Transverse colon (tissue), 4 donors: Measurements from ENCODE around the gene ANKS1B. TPM values are rescaled to one million over a fixed set of nuclear protein-coding genes. Genes with fewer than 3 reads are reported as not detected.

Experiments
- DNase-seq: peaks from one replicate; pipeline ENCODE4 v3.0.0-alpha.2; 2019
- H3K27ac ChIP-seq, 4 donors: fragments of 200-600 bp; sonication (generic); 2 replicates each; pipeline ENCODE4 v1.5.1; 2016 to 2018; ENCODE audit warnings: inconsistent platforms in 4 of 4
- H3K27me3 ChIP-seq: fragments of 200-600 bp; sonication (generic); 2 replicates; pipeline ENCODE4 v1.5.1; 2017; ENCODE audit warnings: inconsistent platforms
- H3K36me3 ChIP-seq, 4 donors: fragments of 200-600 bp; sonication (generic); 2 replicates each; pipeline ENCODE4 v1.5.1; 2017 to 2019; ENCODE audit warnings: inconsistent platforms in 4 of 4
- H3K4me1 ChIP-seq, 4 donors: fragments of 200-600 bp; sonication (generic); 2 replicates each; pipeline ENCODE4 v1.5.1; 2017 to 2020; ENCODE audit warnings: inconsistent platforms in 4 of 4
- H3K4me3 ChIP-seq, 4 donors: fragments of 200-600 bp; sonication (generic); 1 replicate in 1 of 4; 2 replicates in 3 of 4; pipeline versions ENCODE4 v1.5.1 to v1.6.1; 2017 to 2019; ENCODE audit warnings: inconsistent platforms in 4 of 4
- H3K9me3 ChIP-seq, 2 donors: fragments of 200-600 bp; sonication (generic); 2 replicates each; pipeline ENCODE4 v1.5.1; 2017 to 2019; ENCODE audit warnings: inconsistent platforms in 2 of 2
- EP300 ChIP-seq: sonication (generic); formaldehyde crosslinking; IDR thresholded peaks from one replicate; pipeline ENCODE4 v1.6.1; 2017; ENCODE audit warnings: antibody characterized with exemption, low read depth
- POLR2A ChIP-seq: fragments of 450-650 bp; IDR thresholded peaks from one replicate; pipeline ENCODE4 v1.6.1; 2016; ENCODE audit warnings: antibody characterized with exemption, mild to moderate bottlenecking, moderate library complexity
- POLR2AphosphoS5 ChIP-seq, 3 donors: sonication (generic); formaldehyde crosslinking; IDR thresholded peaks; one replicate each; pipeline ENCODE4 v1.6.1; 2016; ENCODE audit warnings: antibody characterized with exemption in 3 of 3
- WGBS, 2 donors: methylation state at CpG; one replicate each; pipeline ENCODE4 v1.1.5; 2018; ENCODE audit warnings: low coverage in 1 of 2; 5-methylcytosine and 5-hydroxymethylcytosine counted together
- in situ Hi-C, 4 donors: fragments of 200-750 bp; cut with MboI; loops; one replicate each; pipeline versions ENCODE4 v1.15.0 to v1.15.1; 2017; ENCODE audit warnings: low sequenced_read_pairs in 3 of 4, low pct_ligation_motif_present in 1 of 4, low pct_unique_long_range_greater_than_20kb in 1 of 4
- intact Hi-C: fragments of 100-400 bp; cut with DNase I; formaldehyde crosslinking; loops from one replicate; pipeline ENCODE4 v1.15.1; 2023; ENCODE audit warnings: low total_unique reads
- total RNA-seq, 4 donors: library from RNA; depleted of rRNA; stranded (reverse); fragments of >200 nt; gene quantifications; one replicate each; pipeline ENCODE4 v1.1.0, GENCODE V29; 2016
- TF ChIP-seq, protein P1 (sequence below), 5 experiments: fragments of 200-600 bp in 3 of 5; fragments of 450-650 bp in 2 of 5; sonication (generic) in 3 of 5; IDR thresholded peaks; 1 replicate in 2 of 5; 2 replicates in 3 of 5; pipeline ENCODE4 v1.5.1; 2016 to 2017; ENCODE audit warnings: antibody characterized with exemption in 5 of 5, inconsistent platforms in 3 of 5, mild to moderate bottlenecking in 2 of 5, moderate library complexity in 1 of 5

The ANKS1B gene
- total RNA-seq, 4 donors from 2014 or later: 1.4 to 6.4 (median 3.5) TPM; not detected in 1

DNA sequence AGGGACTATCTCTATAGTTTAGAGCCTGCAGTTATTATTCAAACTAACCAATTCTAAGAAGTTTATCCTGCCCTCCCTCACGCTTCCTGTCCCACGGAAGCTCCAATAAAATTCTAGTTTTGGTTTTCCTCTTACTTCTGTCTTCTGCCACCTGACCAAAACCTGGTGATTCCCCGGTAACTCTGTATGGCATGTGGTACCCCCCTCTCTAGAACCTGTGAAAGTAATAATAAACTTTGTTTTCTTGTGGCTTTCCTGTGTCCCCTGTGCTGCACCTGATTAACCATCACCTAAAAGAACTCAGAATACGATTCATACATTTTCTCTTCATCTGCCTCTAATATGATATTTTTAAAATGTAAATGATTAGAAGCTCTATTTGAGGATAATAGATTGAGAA lies 959.9 kb downstream of the ANKS1B start:
- no peaks in the 10 kb centered on the region for H3K36me3 ChIP-seq
- in situ Hi-C loops (loop anchor here in 2 of 4 donors (25.0 kb wide), 1 partner anchor 737 kb away; no protein-coding TSS in a partner anchor), intact Hi-C loops (no loop called here)
- H3K4me3 ChIP-seq: no peak overlapping the region
- no peaks in the 10 kb centered on the region for H3K9me3 ChIP-seq
- WGBS, 2 donors: 71 to 83% methylated on average over 4 of the region's 4 CpGs
- no peak overlapping the region for H3K27ac ChIP-seq
- H3K4me1 ChIP-seq: no peaks in the 10 kb centered on the region
- no peaks in the 10 kb centered on the region for H3K27me3 ChIP-seq
- TF ChIP-seq EP300 (no peak), POLR2A (no peak), POLR2AphosphoS5 (IDR thresholded peaks at IDR 0.05) (no peak)
- TF ChIP-seq, protein P1, sequence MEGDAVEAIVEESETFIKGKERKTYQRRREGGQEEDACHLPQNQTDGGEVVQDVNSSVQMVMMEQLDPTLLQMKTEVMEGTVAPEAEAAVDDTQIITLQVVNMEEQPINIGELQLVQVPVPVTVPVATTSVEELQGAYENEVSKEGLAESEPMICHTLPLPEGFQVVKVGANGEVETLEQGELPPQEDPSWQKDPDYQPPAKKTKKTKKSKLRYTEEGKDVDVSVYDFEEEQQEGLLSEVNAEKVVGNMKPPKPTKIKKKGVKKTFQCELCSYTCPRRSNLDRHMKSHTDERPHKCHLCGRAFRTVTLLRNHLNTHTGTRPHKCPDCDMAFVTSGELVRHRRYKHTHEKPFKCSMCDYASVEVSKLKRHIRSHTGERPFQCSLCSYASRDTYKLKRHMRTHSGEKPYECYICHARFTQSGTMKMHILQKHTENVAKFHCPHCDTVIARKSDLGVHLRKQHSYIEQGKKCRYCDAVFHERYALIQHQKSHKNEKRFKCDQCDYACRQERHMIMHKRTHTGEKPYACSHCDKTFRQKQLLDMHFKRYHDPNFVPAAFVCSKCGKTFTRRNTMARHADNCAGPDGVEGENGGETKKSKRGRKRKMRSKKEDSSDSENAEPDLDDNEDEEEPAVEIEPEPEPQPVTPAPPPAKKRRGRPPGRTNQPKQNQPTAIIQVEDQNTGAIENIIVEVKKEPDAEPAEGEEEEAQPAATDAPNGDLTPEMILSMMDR (IDR thresholded peaks at IDR 0.05): no peak
- no peak for DNase-seq

DNA sequence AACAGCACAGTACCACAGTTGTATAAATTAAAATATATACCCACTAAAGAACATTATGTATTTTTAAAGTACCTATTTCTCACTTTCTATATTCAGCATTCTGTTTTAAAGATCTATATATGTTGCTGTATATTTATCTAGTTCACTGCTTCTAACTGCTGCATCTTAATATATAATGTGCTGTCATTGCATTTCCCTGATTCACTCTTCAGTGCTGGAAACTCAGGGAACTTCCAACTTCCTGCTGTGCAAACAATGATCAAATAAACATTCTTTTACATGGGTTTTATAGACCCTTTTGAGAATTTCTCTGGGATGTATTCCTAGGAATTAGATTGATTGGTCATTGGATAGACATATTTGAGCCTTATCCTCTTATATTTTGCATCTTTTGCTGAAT lies 960.5 kb downstream of the ANKS1B start:
- Histone ChIP-seq H3K4me3 (no peak overlapping the region), H3K27ac (no peak overlapping the region), H3K27me3 (no peaks in the 10 kb centered on the region), H3K4me1 (no peaks in the 10 kb centered on the region), H3K36me3 (no peaks in the 10 kb centered on the region), H3K9me3 (no peaks in the 10 kb centered on the region)
- TF ChIP-seq POLR2AphosphoS5 (IDR thresholded peaks at IDR 0.05): no peak
- TF ChIP-seq, protein P1 (IDR thresholded peaks at IDR 0.05): no peak
- TF ChIP-seq EP300: no peak
- no peak for TF ChIP-seq POLR2A
- in situ Hi-C loops: no loop called here
- DNase-seq: no peak
- intact Hi-C loops: no loop called here

DNA sequence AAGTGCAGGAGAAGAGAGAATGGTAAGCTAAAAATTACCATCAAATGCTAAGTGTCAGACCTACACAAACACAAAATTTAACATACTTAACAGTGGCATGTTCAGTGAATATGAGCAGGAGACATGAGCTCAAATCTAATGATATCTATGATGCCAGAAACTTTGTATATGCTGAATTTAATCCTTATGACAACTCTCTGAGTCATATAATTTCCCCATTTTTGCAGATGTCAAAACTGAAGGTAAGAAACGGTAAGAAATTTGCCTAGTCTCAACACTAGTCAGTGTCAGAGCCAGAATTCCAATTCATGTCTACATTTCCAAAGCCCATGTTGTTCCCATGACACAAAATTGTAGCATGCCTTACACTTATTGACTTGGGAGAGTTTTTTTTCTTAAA lies 963.9 kb downstream of the ANKS1B start:
- H3K27me3 ChIP-seq: no peaks in the 10 kb centered on the region
- H3K27ac ChIP-seq: no peak overlapping the region
- intact Hi-C loops: no loop called here
- DNase-seq: no peak
- H3K4me3 ChIP-seq: no peak overlapping the region
- no peaks in the 10 kb centered on the region for H3K9me3 ChIP-seq
- TF ChIP-seq POLR2A (no peak), EP300 (no peak), POLR2AphosphoS5 (IDR thresholded peaks at IDR 0.05) (no peak)
- TF ChIP-seq, protein P1 (IDR thresholded peaks at IDR 0.05): no peak
- no peaks in the 10 kb centered on the region for H3K36me3 ChIP-seq
- WGBS, 2 donors: 44 to 67% methylated on average over 1 of the region's 1 CpG
- in situ Hi-C loops: no loop called here
- no peaks in the 10 kb centered on the region for H3K4me1 ChIP-seq

DNA sequence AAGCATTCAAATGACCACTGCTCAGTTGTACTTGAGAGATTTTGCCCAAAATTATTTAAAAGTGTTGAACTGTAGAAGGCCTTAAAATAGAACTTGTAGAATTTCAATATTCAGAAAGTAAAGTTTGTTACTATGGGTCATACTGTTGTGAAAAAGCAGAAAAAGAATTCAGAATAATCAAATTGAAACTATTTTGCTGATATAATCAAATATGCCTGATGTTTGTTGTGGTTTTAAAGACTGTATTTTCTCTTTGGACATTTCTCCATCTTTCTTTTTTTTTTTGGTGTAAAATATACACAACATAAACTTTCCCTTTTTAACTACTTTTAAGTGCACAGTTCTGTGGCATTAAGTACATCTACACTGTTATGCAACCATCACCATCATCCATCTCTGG lies 964.9 kb downstream of the ANKS1B start:
- H3K36me3 ChIP-seq: no peaks in the 10 kb centered on the region
- H3K9me3 ChIP-seq: no peaks in the 10 kb centered on the region
- H3K4me3 ChIP-seq: no peak overlapping the region
- in situ Hi-C loops (no loop called here), intact Hi-C loops (no loop called here)
- no peaks in the 10 kb centered on the region for H3K27me3 ChIP-seq
- TF ChIP-seq, protein P1 (IDR thresholded peaks at IDR 0.05): no peak
- TF ChIP-seq POLR2A (no peak), POLR2AphosphoS5 (IDR thresholded peaks at IDR 0.05) (no peak), EP300 (no peak)
- no peak overlapping the region for H3K27ac ChIP-seq
- no peak for DNase-seq
- no peaks in the 10 kb centered on the region for H3K4me1 ChIP-seq
